HEK293 (cell line): ENCODE data around the gene CCKAR.

ENCODE experiments used
- CTCF ChIA-PET: fragments of 350-600 bp; formaldehyde crosslinking; extraction: SDS; loops from one replicate; lab custom pipeline; 2021; ENCODE audit warnings: antibody characterized with exemption; lab: Yijun Ruan, JAX
- POLR2A ChIA-PET: fragments of 300-600 bp; formaldehyde crosslinking; extraction: SDS; loops from one replicate; lab custom pipeline; 2020; ENCODE audit warnings: antibody characterized with exemption, inconsistent platforms; lab: Yijun Ruan, JAX
- H3K27ac ChIP-seq: fragments of 200-500 bp; sonication (Bioruptor generic); 2 replicates; pipeline ENCODE4 v1.5.1; 2014; ENCODE audit warnings: low read depth, low read length, control low read depth, inconsistent platforms; ENCODE audit errors: extremely low read depth
- H3K36me3 ChIP-seq, 2 experiments: fragments of 200-500 bp in 1 of 2; sonication (Bioruptor generic) in 1 of 2; 1 replicate in 1 of 2; 2 replicates in 1 of 2; pipeline ENCODE4 v1.5.1; 2014 to 2017; ENCODE audit warnings: inconsistent platforms in 2 of 2, low read length in 2 of 2; ENCODE audit not compliant: control insufficient read depth in 2 of 2, insufficient read depth in 1 of 2
- H3K4me1 ChIP-seq: fragments of 200-500 bp; sonication (Bioruptor generic); 2 replicates; pipeline ENCODE4 v1.5.1; 2014; ENCODE audit warnings: mild to moderate bottlenecking, low read length, inconsistent platforms; ENCODE audit not compliant: control insufficient read depth, insufficient read depth
- H3K4me3 ChIP-seq: 2 replicates; pipeline ENCODE4 v1.5.1; 2011; ENCODE audit warnings: low read depth, mild to moderate bottlenecking, control low read depth, low read length, moderate library complexity
- H3K9me3 ChIP-seq: fragments of 200-500 bp; sonication (Bioruptor generic); 2 replicates; pipeline ENCODE4 v1.5.1; 2014; ENCODE audit warnings: low read depth, low read length, inconsistent platforms; ENCODE audit not compliant: control insufficient read depth, insufficient read depth
- IKZF3 ChIP-seq: fragments of 450-650 bp; IDR thresholded peaks from 2 replicates; pipeline ENCODE4 v1.5.0; 2018; ENCODE audit warnings: missing biosample characterization, mild to moderate bottlenecking, missing genetic modification characterization, moderate library complexity
- RBAK ChIP-seq: fragments of 450-650 bp; formaldehyde crosslinking; IDR thresholded peaks from 2 replicates; pipeline ENCODE4 v1.5.1; 2016; ENCODE audit warnings: missing biosample characterization, missing genetic modification characterization
- SETDB1 ChIP-seq: IDR thresholded peaks from one replicate; pipeline ENCODE4 v1.6.1; 2017; ENCODE audit warnings: mild to moderate bottlenecking, low read length, moderate library complexity, mixed read lengths; ENCODE audit not compliant: insufficient read length
- SP7 ChIP-seq: fragments of 450-650 bp; formaldehyde crosslinking; IDR thresholded peaks from 2 replicates; pipeline ENCODE4 v1.5.1; 2016; ENCODE audit warnings: missing biosample characterization, missing genetic modification characterization
- ZFHX2 ChIP-seq: fragments of 450-650 bp; formaldehyde crosslinking; conservative IDR thresholded peaks from 2 replicates; pipeline ENCODE4 v1.5.1; 2016; ENCODE audit warnings: missing biosample characterization, missing genetic modification characterization
- ZIC2 ChIP-seq: fragments of 450-650 bp; formaldehyde crosslinking; IDR thresholded peaks from 2 replicates; pipeline ENCODE4 v1.5.1; 2016; ENCODE audit warnings: missing biosample characterization, missing genetic modification characterization
- ZNF140 ChIP-seq: fragments of 450-650 bp; formaldehyde crosslinking; IDR thresholded peaks from 2 replicates; pipeline ENCODE4 v1.5.1; 2016; ENCODE audit warnings: missing biosample characterization, missing genetic modification characterization
- ZNF155 ChIP-seq: fragments of 450-650 bp; formaldehyde crosslinking; IDR thresholded peaks from 2 replicates; pipeline ENCODE4 v1.5.1; 2016; ENCODE audit warnings: missing biosample characterization, missing genetic modification characterization
- ZNF19 ChIP-seq: fragments of 450-650 bp; formaldehyde crosslinking; IDR thresholded peaks from 2 replicates; pipeline ENCODE4; 2016; ENCODE audit warnings: missing biosample characterization, missing genetic modification characterization, low read depth
- ZNF23 ChIP-seq: fragments of 450-650 bp; formaldehyde crosslinking; IDR thresholded peaks from 2 replicates; pipeline ENCODE4 v1.5.1; 2016; ENCODE audit warnings: missing biosample characterization, missing genetic modification characterization, borderline replicate concordance
- ZNF274 ChIP-seq, 2 experiments: fragments of 200-500 bp in 1 of 2; fragments of 450-650 bp in 1 of 2; sonication (Bioruptor generic) in 1 of 2; formaldehyde crosslinking in 1 of 2; IDR thresholded peaks; 2 replicates each; pipeline versions ENCODE4 v1.5.1 to v1.6.1; 2014 to 2016; ENCODE audit warnings: borderline replicate concordance in 1 of 2, inconsistent platforms in 1 of 2, low read length in 1 of 2, missing biosample characterization in 1 of 2, missing genetic modification characterization in 1 of 2
- ZNF354C ChIP-seq: fragments of 450-650 bp; formaldehyde crosslinking; IDR thresholded peaks from 2 replicates; pipeline ENCODE4 v1.5.1; 2016; ENCODE audit warnings: missing biosample characterization, missing genetic modification characterization, low read depth, borderline replicate concordance
- ZNF426 ChIP-seq: fragments of 450-650 bp; formaldehyde crosslinking; IDR thresholded peaks from 2 replicates; pipeline ENCODE4 v1.5.1; 2017; ENCODE audit warnings: missing biosample characterization, missing genetic modification characterization, mild to moderate bottlenecking, inconsistent platforms, moderate library complexity
- ZNF701 ChIP-seq: fragments of 450-650 bp; formaldehyde crosslinking; IDR thresholded peaks from 2 replicates; pipeline ENCODE4 v1.5.1; 2016; ENCODE audit warnings: missing biosample characterization, missing genetic modification characterization
- ZNF837 ChIP-seq: fragments of 450-650 bp; formaldehyde crosslinking; IDR thresholded peaks from 2 replicates; pipeline ENCODE4 v1.5.1; 2016; ENCODE audit warnings: missing biosample characterization, missing genetic modification characterization
- TF ChIP-seq, protein P1 (sequence below): fragments of 450-650 bp; formaldehyde crosslinking; optimal IDR thresholded peaks from 2 replicates; pipeline ENCODE3; 2016; ENCODE audit warnings: missing biosample characterization, mild to moderate bottlenecking, missing genetic modification characterization
- TF ChIP-seq, protein P2 (sequence below): fragments of 450-650 bp; formaldehyde crosslinking; IDR thresholded peaks from 2 replicates; pipeline ENCODE4 v1.5.1; 2016; ENCODE audit warnings: missing biosample characterization, missing genetic modification characterization
- TF ChIP-seq, protein P3 (sequence below): fragments of 450-650 bp; formaldehyde crosslinking; IDR thresholded peaks from 2 replicates; pipeline ENCODE4 v1.5.1; 2017; ENCODE audit warnings: missing biosample characterization, missing genetic modification characterization
- TF ChIP-seq, protein P4 (sequence below): fragments of 450-650 bp; formaldehyde crosslinking; IDR thresholded peaks from 2 replicates; pipeline ENCODE4 v1.5.1; 2017; ENCODE audit warnings: missing biosample characterization, missing genetic modification characterization
- TF ChIP-seq, protein P5 (sequence below): sonication (generic); formaldehyde crosslinking; IDR thresholded peaks from 2 replicates; pipeline ENCODE4 v1.8.1; 2022; ENCODE audit warnings: mild to moderate bottlenecking, moderate library complexity, missing genetic modification reagents

The CCKAR gene

DNA sequence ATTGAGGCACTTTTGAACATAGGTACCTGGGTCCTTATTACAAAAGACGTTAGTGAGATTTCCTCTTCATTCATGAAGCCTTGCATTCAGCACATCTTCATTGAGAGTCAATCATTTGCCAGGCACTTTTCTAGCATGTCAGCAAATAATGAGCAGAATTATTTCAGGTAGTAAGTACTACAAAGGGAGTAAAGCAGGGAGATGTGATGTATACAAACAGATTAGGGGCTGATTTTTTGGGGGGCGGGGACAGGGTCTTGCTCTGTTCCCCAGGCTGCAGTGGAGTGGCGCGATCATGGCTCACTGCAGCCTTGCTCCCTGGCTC is 638 bp upstream of the CCKAR start:
- CTCF ChIA-PET, result no interaction called here
- POLR2A ChIA-PET, result no interaction called here

DNA sequence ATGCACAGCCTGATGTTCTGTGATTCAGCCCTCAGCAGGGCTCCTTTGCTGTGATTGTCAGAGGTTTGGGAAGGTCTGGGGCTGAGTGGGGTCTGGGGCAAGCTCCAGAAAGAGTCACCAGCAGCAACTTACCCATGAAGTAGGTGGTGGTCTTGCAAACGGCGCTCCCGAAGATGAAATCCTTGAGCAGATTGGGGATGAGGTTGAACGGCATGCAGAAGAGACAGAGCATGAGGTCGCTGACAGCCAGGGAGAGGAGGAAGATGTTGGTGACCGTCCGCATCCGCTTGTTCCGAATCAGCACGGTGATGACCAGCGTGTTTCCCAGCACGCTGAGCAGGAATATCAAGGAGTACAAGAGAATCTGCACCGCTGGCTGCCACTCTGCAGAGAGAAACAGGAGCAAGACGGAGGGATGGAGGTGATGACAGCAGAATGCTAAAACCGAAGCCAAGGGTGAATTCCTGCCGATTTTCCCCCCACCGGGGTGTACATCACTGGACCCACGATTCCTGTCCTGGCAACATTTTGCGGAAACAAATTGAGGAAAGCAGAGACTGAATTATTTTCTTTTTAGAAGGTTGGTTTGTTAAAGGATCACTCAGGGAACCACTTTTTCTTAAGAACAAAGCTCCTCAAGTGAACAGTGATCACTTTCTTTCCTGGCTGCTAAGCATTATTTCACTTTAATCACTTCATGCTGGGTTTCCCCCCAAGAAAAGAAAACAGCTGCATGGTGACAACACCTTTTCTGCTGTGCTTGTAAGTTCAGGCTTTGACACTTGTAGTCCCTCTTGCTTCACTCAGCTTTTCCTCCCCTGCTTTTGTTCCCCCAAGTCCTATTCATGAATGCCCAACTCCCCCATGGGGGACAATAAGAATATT is 941 bp downstream of the CCKAR start:
- H3K9me3 ChIP-seq, result no peaks in the 10 kb centered on the region
- no peaks in the 10 kb centered on the region for H3K36me3 ChIP-seq
- TF ChIP-seq ZNF837 (tag by site-specific recombination), result no peak
- TF ChIP-seq, protein P1, sequence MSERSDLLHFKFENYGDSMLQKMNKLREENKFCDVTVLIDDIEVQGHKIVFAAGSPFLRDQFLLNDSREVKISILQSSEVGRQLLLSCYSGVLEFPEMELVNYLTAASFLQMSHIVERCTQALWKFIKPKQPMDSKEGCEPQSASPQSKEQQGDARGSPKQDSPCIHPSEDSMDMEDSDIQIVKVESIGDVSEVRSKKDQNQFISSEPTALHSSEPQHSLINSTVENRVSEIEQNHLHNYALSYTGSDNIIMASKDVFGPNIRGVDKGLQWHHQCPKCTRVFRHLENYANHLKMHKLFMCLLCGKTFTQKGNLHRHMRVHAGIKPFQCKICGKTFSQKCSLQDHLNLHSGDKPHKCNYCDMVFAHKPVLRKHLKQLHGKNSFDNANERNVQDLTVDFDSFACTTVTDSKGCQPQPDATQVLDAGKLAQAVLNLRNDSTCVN (tag by site-specific recombination), result no peak
- TF ChIP-seq, protein P2, sequence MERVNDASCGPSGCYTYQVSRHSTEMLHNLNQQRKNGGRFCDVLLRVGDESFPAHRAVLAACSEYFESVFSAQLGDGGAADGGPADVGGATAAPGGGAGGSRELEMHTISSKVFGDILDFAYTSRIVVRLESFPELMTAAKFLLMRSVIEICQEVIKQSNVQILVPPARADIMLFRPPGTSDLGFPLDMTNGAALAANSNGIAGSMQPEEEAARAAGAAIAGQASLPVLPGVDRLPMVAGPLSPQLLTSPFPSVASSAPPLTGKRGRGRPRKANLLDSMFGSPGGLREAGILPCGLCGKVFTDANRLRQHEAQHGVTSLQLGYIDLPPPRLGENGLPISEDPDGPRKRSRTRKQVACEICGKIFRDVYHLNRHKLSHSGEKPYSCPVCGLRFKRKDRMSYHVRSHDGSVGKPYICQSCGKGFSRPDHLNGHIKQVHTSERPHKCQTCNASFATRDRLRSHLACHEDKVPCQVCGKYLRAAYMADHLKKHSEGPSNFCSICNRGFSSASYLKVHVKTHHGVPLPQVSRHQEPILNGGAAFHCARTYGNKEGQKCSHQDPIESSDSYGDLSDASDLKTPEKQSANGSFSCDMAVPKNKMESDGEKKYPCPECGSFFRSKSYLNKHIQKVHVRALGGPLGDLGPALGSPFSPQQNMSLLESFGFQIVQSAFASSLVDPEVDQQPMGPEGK (tag by site-specific recombination), result no peak
- no peak for TF ChIP-seq IKZF3 (tag by site-specific recombination)
- TF ChIP-seq ZNF701 (tag by site-specific recombination), result no peak
- H3K27ac ChIP-seq, result no peak overlapping the region
- H3K4me1 ChIP-seq, result no peaks in the 10 kb centered on the region
- ChIA-PET POLR2A (no interaction called here), CTCF (no interaction called here)
- no peak overlapping the region for H3K4me3 ChIP-seq

More for the DNA sequence above, 638 bp upstream of the CCKAR start:
- no peaks in the 10 kb centered on the region for H3K9me3 ChIP-seq
- no peaks in the 10 kb centered on the region for H3K4me1 ChIP-seq
- H3K36me3 ChIP-seq, result no peaks in the 10 kb centered on the region
- H3K4me3 ChIP-seq, result no peak overlapping the region
- TF ChIP-seq, protein P3, sequence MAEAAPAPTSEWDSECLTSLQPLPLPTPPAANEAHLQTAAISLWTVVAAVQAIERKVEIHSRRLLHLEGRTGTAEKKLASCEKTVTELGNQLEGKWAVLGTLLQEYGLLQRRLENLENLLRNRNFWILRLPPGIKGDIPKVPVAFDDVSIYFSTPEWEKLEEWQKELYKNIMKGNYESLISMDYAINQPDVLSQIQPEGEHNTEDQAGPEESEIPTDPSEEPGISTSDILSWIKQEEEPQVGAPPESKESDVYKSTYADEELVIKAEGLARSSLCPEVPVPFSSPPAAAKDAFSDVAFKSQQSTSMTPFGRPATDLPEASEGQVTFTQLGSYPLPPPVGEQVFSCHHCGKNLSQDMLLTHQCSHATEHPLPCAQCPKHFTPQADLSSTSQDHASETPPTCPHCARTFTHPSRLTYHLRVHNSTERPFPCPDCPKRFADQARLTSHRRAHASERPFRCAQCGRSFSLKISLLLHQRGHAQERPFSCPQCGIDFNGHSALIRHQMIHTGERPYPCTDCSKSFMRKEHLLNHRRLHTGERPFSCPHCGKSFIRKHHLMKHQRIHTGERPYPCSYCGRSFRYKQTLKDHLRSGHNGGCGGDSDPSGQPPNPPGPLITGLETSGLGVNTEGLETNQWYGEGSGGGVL (tag by site-specific recombination), result no peak
- no peak for TF ChIP-seq ZNF155 (tag by site-specific recombination)
- no peak overlapping the region for H3K27ac ChIP-seq

DNA sequence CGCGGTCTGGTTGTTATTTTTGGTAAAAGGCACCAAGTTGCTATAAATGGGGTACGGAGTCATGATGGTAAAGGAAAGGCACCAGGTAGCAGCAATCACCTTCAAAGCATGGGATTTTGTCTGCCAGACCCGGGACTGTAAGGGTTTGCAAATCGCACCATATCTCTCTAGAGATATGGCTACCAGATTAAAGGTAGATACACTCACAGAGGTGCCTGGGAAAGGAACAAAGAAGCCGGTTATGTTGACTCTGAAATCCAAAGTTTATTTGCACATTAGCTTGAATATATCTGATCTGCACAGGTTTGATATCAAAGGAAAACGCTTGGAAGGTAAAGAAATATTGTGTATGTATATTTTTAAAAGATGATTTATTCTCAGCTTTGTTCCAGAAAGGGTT is 4.6 kb downstream of the CCKAR start:
- no peak overlapping the region for H3K27ac ChIP-seq
- no peaks in the 10 kb centered on the region for H3K36me3 ChIP-seq
- H3K9me3 ChIP-seq, result no peaks in the 10 kb centered on the region
- H3K4me1 ChIP-seq, result peaks cover 7% of the 10 kb centered on the region; the same call in 1 of the 2 replicates
- H3K4me3 ChIP-seq, result no peak overlapping the region
- POLR2A ChIA-PET, result no interaction called here
- CTCF ChIA-PET, result interaction anchor here (0.5 kb wide), 1 partner anchor 49 kb away, joined by 3 read pairs; no protein-coding TSS in a partner anchor
- TF ChIP-seq ZNF23 (tag by site-specific recombination), result no peak
- TF ChIP-seq ZNF19 (tag by site-specific recombination), result no peak
- no peak for TF ChIP-seq SP7 (tag by site-specific recombination)
- no peak for TF ChIP-seq ZNF274 (IDR thresholded peaks at IDR 0.05; ENCODE audit: low read length)
- no peak for TF ChIP-seq ZNF274 (tag by site-specific recombination; IDR thresholded peaks at IDR 0.05; ENCODE audit: borderline replicate concordance)
- no peak for TF ChIP-seq ZIC2 (tag by site-specific recombination)
- no peak for TF ChIP-seq SETDB1
- TF ChIP-seq RBAK, result no peak
- TF ChIP-seq ZNF426 (tag by site-specific recombination), result no peak
- TF ChIP-seq, protein P4, sequence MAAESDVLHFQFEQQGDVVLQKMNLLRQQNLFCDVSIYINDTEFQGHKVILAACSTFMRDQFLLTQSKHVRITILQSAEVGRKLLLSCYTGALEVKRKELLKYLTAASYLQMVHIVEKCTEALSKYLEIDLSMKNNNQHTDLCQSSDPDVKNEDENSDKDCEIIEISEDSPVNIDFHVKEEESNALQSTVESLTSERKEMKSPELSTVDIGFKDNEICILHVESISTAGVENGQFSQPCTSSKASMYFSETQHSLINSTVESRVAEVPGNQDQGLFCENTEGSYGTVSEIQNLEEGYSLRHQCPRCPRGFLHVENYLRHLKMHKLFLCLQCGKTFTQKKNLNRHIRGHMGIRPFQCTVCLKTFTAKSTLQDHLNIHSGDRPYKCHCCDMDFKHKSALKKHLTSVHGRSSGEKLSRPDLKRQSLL (tag by site-specific recombination), result no peak
- no peak for TF ChIP-seq ZFHX2 (tag by site-specific recombination)
- TF ChIP-seq, protein P5, sequence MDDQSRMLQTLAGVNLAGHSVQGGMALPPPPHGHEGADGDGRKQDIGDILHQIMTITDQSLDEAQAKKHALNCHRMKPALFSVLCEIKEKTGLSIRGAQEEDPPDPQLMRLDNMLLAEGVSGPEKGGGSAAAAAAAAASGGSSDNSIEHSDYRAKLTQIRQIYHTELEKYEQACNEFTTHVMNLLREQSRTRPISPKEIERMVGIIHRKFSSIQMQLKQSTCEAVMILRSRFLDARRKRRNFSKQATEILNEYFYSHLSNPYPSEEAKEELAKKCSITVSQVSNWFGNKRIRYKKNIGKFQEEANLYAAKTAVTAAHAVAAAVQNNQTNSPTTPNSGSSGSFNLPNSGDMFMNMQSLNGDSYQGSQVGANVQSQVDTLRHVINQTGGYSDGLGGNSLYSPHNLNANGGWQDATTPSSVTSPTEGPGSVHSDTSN (CRISPR knock-in tag), result no peak
- no peak for TF ChIP-seq ZNF140 (tag by site-specific recombination)
- no peak for TF ChIP-seq ZNF354C (tag by site-specific recombination)
